Hepatocyte (in vitro differentiated cells): ENCODE data around the gene PAK2. TPM values are rescaled to one million over a fixed set of nuclear protein-coding genes. Genes with fewer than 3 reads are reported as not detected.
"Not testable (repeated sequence)": the region's sequence is repeated elsewhere in the genome, so short reads cannot be mapped to it uniquely, and the experiment has no call there.

Source experiments
- DNase-seq: peaks from one replicate; pipeline ENCODE4 v3.0.0-alpha.2; 2016; ENCODE audit warnings: low spot score
- H2AFZ ChIP-seq: fragments of 200-600 bp; sonication (generic); 2 replicates; pipeline ENCODE4 v1.6.0; 2016; ENCODE audit warnings: antibody characterized with exemption, mild to moderate bottlenecking
- H3K27ac ChIP-seq: fragments of 200-600 bp; sonication (generic); 2 replicates; pipeline ENCODE4 v1.5.1; 2016; ENCODE audit warnings: mild to moderate bottlenecking
- H3K27me3 ChIP-seq: fragments of 200-600 bp; sonication (generic); 2 replicates; pipeline ENCODE4 v1.6.1; 2016
- H3K36me3 ChIP-seq: fragments of 200-600 bp; sonication (generic); replicated peaks from 2 replicates; pipeline ENCODE4 v1.5.1; 2016; ENCODE audit warnings: low read depth; ENCODE audit not compliant: insufficient read depth
- H3K4me1 ChIP-seq: fragments of 200-600 bp; sonication (generic); 2 replicates; pipeline ENCODE4 v1.5.1; 2016; ENCODE audit warnings: mild to moderate bottlenecking, moderate library complexity; ENCODE audit not compliant: insufficient read depth
- H3K4me2 ChIP-seq: fragments of 200-600 bp; sonication (generic); 2 replicates; pipeline ENCODE4 v1.6.0; 2016
- H3K4me3 ChIP-seq: fragments of 200-600 bp; sonication (generic); 2 replicates; pipeline ENCODE4 v1.5.1; 2016; ENCODE audit warnings: mild to moderate bottlenecking
- H3K79me2 ChIP-seq: fragments of 200-600 bp; sonication (generic); 2 replicates; pipeline ENCODE4 v1.6.0; 2017; ENCODE audit warnings: mild to moderate bottlenecking
- H3K9me2 ChIP-seq: fragments of 200-600 bp; sonication (generic); replicated peaks from 2 replicates; pipeline ENCODE4 v1.6.0; 2017; ENCODE audit warnings: mild to moderate bottlenecking; ENCODE audit not compliant: insufficient read depth
- H3K9me3 ChIP-seq: fragments of 200-600 bp; sonication (generic); 2 replicates; pipeline ENCODE4 v1.5.1; 2016; ENCODE audit warnings: low read depth, mild to moderate bottlenecking
- H4K20me1 ChIP-seq: fragments of 200-600 bp; sonication (generic); 2 replicates; pipeline ENCODE4 v1.6.0; 2016; ENCODE audit warnings: mild to moderate bottlenecking; ENCODE audit not compliant: insufficient read depth, poor library complexity, severe bottlenecking
- CTCF ChIP-seq: fragments of 200-600 bp; sonication (generic); IDR thresholded peaks from 2 replicates; pipeline ENCODE4 v1.5.1; 2016; ENCODE audit warnings: antibody characterized with exemption, mild to moderate bottlenecking; ENCODE audit not compliant: poor library complexity
- EZH2 ChIP-seq: fragments of 200-600 bp; sonication (generic); IDR thresholded peaks from 2 replicates; pipeline ENCODE4 v1.6.1; 2016; ENCODE audit warnings: antibody characterized with exemption, mild to moderate bottlenecking, borderline replicate concordance
- EZH2phosphoT487 ChIP-seq: fragments of 200-600 bp; sonication (generic); IDR thresholded peaks from one replicate; pipeline ENCODE4 v1.6.1; 2018; ENCODE audit warnings: antibody characterized with exemption, mild to moderate bottlenecking, low read depth, moderate library complexity; ENCODE audit not compliant: unreplicated experiment, severe bottlenecking
- WGBS: methylation state at CpG from one replicate; pipeline ENCODE4 v1.1.6; 2016; ENCODE audit warnings: low lambda C conversion rate; ENCODE audit errors: missing lambda C conversion rate; 5-methylcytosine and 5-hydroxymethylcytosine counted together
- polyA plus RNA-seq: library from polyadenylated mRNA; unstranded; fragments of >200 nt; fragmentation: Nextera tagmentation; extraction: Ambion mirVana; gene quantifications from 2 replicates; pipeline ENCODE4 v1.2.1, GENCODE V29; 2016
- total RNA-seq: library from RNA; depleted of rRNA; stranded (reverse); fragments of >200 nt; gene quantifications from 2 replicates; pipeline ENCODE4 v1.2.3, GENCODE V29; 2014

Gene PAK2
- total and polyA plus RNA-seq, 2 experiments from 2014 or later: 26.5 to 50.9 TPM

DNA sequence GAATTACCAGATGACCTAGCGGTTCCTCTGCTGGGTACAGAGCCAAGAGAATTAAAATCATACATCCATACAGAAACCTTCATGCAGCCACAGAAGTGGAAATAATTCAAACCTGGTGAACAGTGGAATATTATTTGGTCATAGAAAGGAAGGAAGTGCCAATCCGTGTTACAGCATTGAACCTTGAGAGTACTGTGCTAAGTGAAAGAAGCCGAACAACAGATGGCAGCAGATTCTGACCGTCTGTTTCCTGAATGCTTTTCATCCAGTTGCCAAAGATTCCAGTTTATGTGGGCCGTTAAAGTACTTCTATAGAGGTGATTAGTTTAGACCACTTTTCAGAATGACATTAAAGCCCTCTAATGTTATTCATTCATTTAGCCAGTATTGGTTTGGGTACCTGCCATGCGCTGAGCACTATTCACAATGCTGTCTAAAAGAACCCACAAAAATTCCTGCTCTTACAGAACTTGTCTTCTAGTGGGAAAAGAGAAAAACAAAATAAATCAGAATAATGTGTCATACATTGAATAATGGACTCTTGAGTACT, 82.2 kb downstream of the PAK2 start:
- Histone ChIP-seq H3K4me1 (no peaks in the 10 kb centered on the region), H4K20me1 (no peaks in the 10 kb centered on the region), H3K27ac (no peak overlapping the region), H3K9me3 (no peaks in the 10 kb centered on the region), H2AFZ (no peak overlapping the region), H3K4me2 (no peak overlapping the region), H3K4me3 (no peak overlapping the region), H3K36me3 (peaks cover 4% of the 10 kb centered on the region), H3K27me3 (no peaks in the 10 kb centered on the region), H3K79me2 (no peaks in the 10 kb centered on the region), H3K9me2 (no peaks in the 10 kb centered on the region)
- TF ChIP-seq CTCF (no peak), EZH2 (no peak), EZH2phosphoT487 (no peak)
- DNase-seq: no peak
- 96% methylated on average over 6 of the region's 6 CpGs for WGBS

GRCh38 chr3:196829651-196830050, 90.0 kb downstream of the PAK2 start:
- H3K36me3 ChIP-seq, H3K9me3 ChIP-seq: not testable (repeated sequence)
- 91% methylated on average over 3 of the region's 3 CpGs for WGBS

DNA sequence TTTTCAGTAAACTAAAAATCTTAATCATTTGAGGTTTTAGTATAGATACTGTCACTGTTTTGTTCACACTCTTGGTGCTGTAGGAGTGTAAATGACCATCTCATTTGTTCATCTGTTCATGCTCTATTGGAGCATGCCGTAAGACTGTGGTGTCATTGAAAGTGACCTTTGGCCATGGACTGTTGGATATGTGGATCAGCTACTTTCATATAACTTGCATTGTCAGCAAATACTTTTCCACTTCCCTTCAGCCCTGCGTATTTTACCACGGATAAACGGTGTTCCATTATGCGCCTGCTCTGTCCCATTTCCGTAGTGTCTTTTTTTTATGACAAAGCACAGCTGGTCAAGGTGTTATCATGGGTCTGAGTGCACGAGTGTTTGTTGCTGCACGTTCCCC, 95.4 kb downstream of the PAK2 start:
- H4K20me1 ChIP-seq: no peaks in the 10 kb centered on the region
- H3K9me2 ChIP-seq: no peaks in the 10 kb centered on the region
- no peaks in the 10 kb centered on the region for H3K4me1 ChIP-seq
- H3K27ac ChIP-seq: peak overlapping the region; percentile 19
- no peak overlapping the region for H3K4me3 ChIP-seq
- H3K27me3 ChIP-seq: no peaks in the 10 kb centered on the region
- no peak overlapping the region for H3K4me2 ChIP-seq
- TF ChIP-seq EZH2phosphoT487 (no peak), CTCF (no peak), EZH2 (no peak)
- no peaks in the 10 kb centered on the region for H3K9me3 ChIP-seq
- 74% methylated on average over 8 of the region's 8 CpGs for whole genome bisulfite sequencing
- no peaks in the 10 kb centered on the region for H3K36me3 ChIP-seq
- peak; percentile 24 for DNase-seq
- no peaks in the 10 kb centered on the region for H3K79me2 ChIP-seq
- H2AFZ ChIP-seq: no peak overlapping the region

More at GRCh38 chr3:196829651-196830050, 90.0 kb downstream of the PAK2 start:
- H4K20me1 ChIP-seq, H3K4me1 ChIP-seq, H2AFZ ChIP-seq, H3K9me2 ChIP-seq, H3K27me3 ChIP-seq, DNase-seq, H3K4me2 ChIP-seq, H3K27ac ChIP-seq, H3K79me2 ChIP-seq, H3K4me3 ChIP-seq: not testable (repeated sequence)

DNA sequence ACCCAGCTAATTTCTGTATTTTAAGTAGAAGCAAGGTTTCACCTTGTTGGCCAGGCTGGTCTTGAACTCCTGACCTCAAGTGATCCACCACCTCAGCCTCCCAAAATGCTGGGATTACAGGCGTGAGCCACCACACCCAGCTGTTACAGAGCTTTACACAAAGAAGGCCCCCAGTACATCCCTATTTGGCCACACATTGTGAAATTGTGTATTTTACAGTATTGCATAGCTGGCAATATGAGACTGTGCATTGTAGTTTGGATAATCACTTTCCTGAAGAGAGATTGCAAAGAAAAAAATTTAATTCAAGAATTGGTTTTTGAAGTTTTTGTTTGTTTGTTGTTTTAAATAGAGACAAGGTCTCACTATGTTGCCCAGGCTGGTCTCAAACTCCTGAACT, 97.0 kb downstream of the PAK2 start:
- WGBS: 91% methylated on average over 1 of the region's 1 CpG
- not testable (repeated sequence) for H3K9me2 ChIP-seq, H3K9me3 ChIP-seq

More for the DNA sequence above, 97.0 kb downstream of the PAK2 start:
- not testable (repeated sequence) for H3K79me2 ChIP-seq, H3K27ac ChIP-seq, H3K4me2 ChIP-seq, DNase-seq, H2AFZ ChIP-seq, H3K36me3 ChIP-seq, H3K4me1 ChIP-seq, H3K27me3 ChIP-seq, H3K4me3 ChIP-seq, H4K20me1 ChIP-seq
